MM.1S (cell line): Measurements from ENCODE around the gene FRMD1.

Experiments used
- EZH2 ChIP-seq: fragments of 300-600 bp; sonication (generic); optimal IDR thresholded peaks from 2 replicates; pipeline ENCODE3; 2017; ENCODE audit warnings: low read depth, mild to moderate bottlenecking, antibody characterized with exemption, low read length, mixed read lengths
- TF ChIP-seq, protein P1 (sequence below): fragments of 300-600 bp; sonication (generic); IDR thresholded peaks from 2 replicates; pipeline ENCODE4 v1.5.1; 2016; ENCODE audit warnings: antibody characterized with exemption, low read length, mixed read lengths

DNA sequence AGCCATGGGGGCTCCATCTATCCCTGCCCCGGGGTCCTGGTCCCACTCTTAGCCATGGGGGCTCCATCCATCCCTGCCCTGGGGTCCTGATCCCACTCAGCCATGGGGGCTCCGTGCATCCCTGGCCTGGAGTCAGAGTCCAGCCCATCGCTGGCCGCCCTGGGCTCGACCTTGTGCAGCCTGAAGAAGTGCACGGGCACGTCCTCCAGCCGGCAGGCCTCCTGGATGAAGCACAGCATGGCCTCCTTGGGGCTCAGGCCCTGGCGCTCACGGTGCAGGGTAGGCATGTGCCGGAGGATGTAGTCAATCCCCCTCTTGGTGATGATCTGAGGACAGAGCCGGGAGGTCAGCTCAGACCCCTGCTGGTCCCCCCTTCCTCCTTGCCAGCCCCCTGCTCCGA, 15.6 kb downstream of the FRMD1 start:
- TF ChIP-seq, protein P1, sequence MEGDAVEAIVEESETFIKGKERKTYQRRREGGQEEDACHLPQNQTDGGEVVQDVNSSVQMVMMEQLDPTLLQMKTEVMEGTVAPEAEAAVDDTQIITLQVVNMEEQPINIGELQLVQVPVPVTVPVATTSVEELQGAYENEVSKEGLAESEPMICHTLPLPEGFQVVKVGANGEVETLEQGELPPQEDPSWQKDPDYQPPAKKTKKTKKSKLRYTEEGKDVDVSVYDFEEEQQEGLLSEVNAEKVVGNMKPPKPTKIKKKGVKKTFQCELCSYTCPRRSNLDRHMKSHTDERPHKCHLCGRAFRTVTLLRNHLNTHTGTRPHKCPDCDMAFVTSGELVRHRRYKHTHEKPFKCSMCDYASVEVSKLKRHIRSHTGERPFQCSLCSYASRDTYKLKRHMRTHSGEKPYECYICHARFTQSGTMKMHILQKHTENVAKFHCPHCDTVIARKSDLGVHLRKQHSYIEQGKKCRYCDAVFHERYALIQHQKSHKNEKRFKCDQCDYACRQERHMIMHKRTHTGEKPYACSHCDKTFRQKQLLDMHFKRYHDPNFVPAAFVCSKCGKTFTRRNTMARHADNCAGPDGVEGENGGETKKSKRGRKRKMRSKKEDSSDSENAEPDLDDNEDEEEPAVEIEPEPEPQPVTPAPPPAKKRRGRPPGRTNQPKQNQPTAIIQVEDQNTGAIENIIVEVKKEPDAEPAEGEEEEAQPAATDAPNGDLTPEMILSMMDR, result no peak
- no peak for TF ChIP-seq EZH2
